RPMI8226 (cell line): ENCODE measurements around the gene SLC6A11.

Experiments
- DNase-seq: peaks from one replicate; pipeline ENCODE4 v3.0.0-alpha.2; 2015

The SLC6A11 gene

GRCh38 chr3:10957976-10958749, 142.1 kb downstream of the SLC6A11 start:
- peak; percentile 74 for DNase-seq

DNA sequence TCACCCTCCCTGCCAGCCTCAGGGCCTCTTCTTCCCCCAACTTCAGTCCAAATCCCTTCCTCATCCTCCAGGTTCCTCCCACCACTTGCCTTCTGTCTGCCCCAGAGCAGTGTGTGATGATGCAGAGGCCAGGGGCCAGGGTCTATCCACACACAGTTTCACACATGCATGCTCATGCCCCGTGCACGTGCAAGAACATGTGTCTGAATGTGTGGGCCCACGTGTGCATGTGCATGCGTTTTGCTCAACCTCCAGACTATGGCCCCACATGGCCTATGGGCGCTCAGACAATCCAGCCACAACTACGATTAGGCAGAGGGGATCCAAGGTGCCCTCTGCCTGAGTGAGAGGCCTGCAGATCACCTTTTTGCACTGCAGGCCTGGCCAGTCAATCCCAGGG, 144.2 kb downstream of the SLC6A11 start:
- DNase-seq = no peak

GRCh38 chr3:10961921-10962320, 145.9 kb downstream of the SLC6A11 start:
- DNase-seq = no peak

DNA sequence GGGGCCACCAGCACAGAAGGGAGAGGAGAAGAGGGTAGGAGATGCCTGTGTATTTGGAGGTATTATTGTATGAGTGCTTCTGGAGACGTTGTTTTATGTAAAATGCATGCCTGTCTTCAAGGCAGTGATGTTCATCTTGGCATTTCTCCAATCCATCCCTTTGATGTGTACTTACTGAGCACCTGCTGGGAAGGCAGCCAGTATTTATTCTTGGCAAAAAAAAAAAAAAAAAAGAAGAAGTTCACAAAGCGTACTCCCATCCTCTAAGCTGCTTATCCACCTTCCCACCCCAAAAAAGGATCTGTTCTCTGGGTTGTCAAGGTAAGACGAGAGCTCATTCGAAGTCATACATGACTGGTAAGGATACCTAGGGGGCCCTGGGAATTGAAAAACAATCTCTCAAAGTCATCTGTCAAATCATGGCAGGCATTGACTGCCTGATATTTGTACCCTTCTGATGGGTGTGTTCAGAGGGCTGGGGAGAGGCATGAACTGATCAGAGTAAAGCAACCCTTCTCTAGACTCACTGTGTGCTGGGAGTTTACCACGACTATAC, 146.5 kb downstream of the SLC6A11 start:
- peak; percentile 78 for DNase-seq

DNA sequence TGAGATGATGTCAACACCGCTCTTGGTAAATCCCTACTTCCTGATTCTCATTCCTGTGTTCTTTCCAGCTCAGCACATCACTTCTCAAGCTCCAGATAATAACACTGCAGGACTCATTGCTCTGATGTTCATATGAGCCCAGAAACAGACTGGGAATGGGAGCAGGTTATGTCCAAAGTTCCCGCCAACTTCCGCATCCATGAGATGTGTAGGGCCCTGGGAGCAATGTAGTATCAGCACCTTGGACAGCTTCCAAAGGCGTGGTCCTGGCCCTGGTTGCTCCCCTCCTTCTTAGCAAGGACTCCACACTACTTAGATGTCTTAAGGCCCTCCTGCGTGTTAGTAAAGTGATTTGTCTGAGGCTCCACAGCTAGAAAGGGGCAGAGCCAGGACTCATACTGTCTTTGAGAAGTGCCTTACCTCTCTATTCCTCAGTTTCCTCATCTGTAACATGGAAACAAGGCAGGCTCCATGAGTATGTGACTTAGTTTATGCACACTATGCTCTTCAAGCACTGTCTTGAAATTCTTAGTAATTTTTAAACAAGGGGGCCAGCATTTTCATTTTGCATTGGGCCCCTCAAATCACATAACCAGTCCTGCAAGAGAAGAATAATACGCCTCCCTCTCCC, 148.6 kb downstream of the SLC6A11 start:
- DNase-seq = peak; percentile 50

DNA sequence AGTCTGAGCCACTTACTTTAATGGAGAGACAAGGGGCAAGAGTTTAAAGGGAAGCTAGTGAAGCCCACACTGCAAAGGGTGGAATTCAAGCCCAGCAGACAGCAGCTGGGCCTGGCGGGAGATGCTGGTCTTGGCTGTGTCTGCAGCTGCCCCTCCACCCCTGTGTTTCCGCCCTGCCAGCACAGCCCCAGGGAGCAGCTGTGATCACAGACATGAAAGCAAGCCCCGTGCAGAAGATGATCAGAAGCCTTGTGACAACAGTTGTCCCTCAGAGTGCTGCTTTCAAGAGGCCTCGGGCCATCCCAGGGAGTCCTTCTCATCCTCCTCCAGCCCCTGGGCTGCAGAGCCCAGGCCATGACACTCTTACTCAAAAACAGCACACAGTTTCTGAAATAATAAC, 152.4 kb downstream of the SLC6A11 start:
- DNase-seq = no peak

GRCh38 chr3:10970306-10970960, 154.4 kb downstream of the SLC6A11 start:
- DNase-seq = no peak

DNA sequence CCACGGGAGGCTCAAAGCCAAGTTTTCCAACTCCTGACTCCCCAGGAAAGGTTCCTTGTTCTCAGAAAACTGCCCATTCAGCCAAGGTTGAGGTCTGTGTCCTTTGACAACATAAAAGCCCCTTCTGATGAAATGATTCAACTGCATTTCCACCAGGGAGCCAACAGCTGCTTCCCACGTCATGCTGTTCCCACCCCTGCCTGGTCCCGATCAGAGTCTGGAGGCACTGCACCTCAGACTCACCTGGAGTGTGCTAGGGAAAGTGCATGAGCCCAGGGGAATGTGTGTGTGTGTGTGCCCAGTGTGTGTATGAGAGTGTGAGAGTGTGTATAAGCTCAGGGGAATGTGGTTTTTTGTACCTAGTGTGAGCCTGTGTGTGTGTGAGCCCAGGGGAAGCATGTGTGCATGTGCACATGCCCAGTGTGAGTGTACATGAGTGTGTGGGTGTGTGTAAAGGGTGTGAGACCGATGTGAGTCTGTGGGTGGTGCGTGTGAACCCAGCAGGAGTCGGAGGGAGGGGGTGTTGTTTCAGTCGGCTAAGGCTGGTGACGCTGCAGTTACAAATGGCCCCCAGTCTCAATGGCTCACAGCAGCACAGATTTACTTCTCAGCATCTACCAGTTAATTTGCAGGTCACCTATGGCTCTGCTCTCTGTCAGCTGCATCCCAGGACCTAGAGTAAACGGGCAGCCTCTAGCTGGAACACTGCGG, 156.2 kb downstream of the SLC6A11 start:
- no peak for DNase-seq

GRCh38 chr3:10973046-10973595, 157.1 kb downstream of the SLC6A11 start:
- DNase-seq = peak; percentile 32

- no peak for DNase-seq
Observed at GRCh38 chr3:10974131-10974530, 158.1 kb downstream of the SLC6A11 start.

DNA sequence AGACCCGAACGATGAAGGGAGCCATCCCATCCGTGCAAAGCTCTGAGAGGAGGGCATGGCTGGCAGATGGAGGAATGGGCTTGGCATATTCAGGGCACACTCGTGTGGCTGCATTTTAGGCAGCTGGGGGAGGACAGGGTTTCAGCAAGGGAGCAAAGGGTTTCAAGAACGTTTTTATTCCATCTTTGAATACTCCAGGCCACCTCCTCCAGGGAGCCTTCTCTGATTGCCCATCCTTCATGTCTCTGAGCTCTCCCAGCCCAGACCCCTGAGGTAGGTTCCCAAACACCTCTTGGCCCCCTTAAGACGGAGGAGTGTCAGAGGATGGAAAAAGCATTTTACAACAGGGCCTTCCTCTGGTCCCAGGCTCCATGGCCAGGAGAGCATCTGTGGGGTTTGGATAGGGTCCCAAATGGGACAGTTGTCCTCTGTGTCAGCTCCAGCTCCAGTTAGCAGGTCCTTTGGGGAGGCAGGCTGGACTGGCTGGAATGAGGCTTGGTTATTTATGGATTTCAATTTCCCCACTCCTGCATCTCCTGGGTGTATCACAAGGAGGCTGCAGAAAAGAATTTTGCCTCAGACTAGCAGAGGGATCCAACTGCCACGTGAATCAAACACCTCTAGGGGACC, 158.8 kb downstream of the SLC6A11 start:
- DNase-seq = no peak

GRCh38 chr3:10975695-10976234, 159.7 kb downstream of the SLC6A11 start:
- no peak for DNase-seq

GRCh38 chr3:10976770-10977169, 160.7 kb downstream of the SLC6A11 start:
- no peak for DNase-seq

DNA sequence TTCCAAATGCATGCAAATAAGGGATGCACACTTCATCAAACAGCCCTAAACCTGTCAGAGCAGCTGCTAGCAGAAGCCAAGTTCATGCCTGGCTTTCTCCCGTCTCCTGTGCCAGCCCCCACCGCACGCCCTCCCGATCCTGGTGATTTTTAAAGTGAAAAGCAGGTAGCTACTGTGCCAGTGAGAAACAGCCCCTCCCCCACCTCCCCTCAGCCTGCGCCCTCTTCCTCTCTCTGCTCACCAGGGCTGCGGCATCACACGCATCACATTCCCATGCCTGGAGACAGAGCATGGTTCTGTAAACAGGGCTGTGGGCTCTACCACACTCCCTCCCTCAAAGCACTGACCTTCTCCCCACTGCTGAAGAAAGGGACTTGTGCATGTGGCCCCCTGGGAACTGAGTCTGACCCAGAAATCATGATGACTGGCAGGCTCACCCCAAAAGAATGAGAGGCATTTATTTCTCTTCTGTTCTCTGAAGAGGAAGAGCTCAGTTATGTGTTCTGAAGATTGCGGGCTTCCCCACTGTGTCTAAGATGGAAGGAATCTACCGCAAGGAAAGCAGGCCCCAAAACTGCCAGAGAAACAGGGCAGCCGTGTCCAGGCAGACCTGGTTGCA, 162.0 kb downstream of the SLC6A11 start:
- no peak for DNase-seq

DNA sequence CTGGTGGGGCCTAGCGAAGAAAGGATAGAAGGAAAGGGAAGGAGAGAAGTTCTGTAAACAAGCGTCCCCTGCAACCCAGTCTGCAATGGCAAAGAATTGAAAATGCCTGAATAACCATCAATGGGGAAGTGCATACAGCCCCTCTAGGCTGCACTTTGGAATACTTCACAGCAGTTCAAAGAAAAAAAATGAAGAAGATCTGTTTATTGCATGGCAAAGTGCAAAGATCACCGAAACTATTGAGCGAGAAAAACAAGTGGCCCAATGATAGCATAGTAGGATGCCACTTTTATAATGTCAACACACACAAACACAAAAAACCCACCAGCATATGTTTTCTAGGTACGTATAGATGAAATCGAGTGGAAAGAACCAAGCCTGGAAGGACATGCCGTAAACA, 162.9 kb downstream of the SLC6A11 start:
- no peak for DNase-seq

DNA sequence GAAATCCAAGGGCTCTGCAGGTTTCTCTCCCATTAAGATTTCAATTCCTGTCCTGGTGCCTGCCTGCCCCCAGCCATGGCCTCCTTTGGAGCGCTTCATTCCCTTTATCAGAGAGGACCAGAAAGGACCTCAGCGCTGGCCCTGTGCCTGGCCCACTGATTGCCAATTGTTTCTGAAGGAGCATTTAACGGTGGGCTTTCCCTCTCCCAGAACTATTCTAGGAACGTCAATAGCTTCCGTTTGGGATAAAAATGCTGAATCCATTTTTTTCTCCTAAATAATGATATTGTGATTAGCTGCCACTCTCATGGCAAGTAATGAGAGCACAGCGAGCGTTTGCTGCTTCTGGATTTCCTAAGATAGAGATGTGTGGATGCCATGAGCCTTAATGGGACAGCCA, 164.3 kb downstream of the SLC6A11 start:
- DNase-seq = no peak

DNA sequence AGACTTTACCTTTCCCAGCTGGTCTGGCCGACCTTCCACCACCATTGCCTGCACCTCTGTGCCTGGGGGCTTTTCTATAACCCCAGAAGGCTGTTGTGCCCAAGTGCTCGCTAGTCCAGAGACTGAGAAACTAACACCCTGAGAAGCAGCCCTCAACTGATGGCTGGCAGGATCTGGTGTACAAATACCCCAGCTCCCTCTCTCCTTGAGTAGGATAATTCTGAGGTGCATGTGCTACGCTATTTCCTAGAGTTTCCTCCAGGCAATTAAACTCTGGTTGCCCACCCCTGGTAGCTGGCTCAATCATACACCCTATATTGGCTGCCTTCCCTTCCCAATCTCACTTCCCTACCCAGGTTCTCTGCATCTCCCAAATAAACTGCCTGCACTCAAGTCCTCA, 165.0 kb downstream of the SLC6A11 start:
- no peak for DNase-seq

GRCh38 chr3:10981961-10982360, 165.9 kb downstream of the SLC6A11 start:
- no peak for DNase-seq

DNA sequence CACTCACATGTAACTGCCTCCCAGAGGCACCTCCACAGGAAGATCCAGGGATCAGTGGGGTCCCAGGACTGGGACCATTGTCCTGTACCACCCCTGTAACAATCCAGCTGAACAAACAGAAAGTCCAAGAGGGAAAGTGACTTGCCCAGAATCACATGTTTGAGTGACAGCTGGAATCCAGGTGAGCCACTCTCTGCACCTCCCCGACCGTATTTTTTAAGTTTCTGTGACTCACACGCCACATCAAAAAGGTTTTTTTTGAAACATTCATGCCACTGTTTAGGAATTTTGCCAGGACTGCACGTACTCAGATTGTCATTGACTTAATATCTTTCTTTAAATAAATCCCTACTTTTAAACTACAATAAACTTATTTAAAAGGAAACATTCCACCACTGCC, 166.8 kb downstream of the SLC6A11 start:
- DNase-seq = no peak

DNA sequence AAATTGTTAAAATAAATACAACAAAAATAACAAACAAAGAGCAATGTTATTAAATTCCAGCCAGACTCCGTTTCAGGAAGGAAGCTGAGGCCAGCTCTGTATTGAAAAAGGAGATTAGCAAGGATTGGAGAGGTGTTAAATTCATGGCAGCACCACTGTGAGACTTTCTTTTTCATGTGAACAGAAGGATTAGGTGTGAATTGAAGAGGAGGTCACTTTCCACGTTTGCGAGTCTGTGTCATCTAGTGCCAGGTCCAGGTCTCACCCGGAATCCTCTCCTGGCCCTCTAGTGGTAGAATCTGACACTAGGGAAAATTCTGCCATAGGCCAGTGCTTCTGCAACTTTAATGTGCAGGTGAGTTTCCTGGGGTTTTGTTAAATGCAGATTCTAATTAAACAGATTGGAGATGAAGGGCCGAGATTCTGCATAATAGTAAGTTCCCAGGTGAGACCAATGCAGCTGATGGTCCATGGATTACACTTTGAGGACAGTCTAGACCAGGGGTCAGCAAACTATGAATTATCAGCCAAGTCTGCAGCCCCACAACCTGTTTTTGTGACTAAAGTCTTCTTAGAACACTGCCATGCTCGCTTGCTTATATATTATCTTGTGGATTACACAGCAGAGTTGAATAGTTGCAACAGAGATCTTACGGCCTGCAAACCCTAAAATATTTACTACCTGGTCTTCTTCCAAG, 167.3 kb downstream of the SLC6A11 start:
- DNase-seq = peak; percentile 65

- DNase-seq = no peak
Observed at GRCh38 chr3:10984371-10984896, 168.4 kb downstream of the SLC6A11 start.
